DMS79 (cell line): Measurements from ENCODE around the gene PHLDA3.

Source experiments
- DNase-seq: peaks from one replicate; lab custom pipeline; 2025; lab: John Stamatoyannopoulos, UW

PHLDA3 gene

GRCh38 chr1:201461645-201462441 is 7.1 kb downstream of the PHLDA3 start:
- no peak for DNase-seq

- DNase-seq: no peak
Observed at GRCh38 chr1:201460814-201461644, 8.0 kb downstream of the PHLDA3 start.

GRCh38 chr1:201459775-201460174 is 9.2 kb downstream of the PHLDA3 start:
- no peak for DNase-seq

GRCh38 chr1:201459052-201459451 is 9.9 kb downstream of the PHLDA3 start:
- DNase-seq: no peak

GRCh38 chr1:201457508-201457960 is 11.5 kb downstream of the PHLDA3 start:
- DNase-seq: no peak

- no peak for DNase-seq
Observed at GRCh38 chr1:201456499-201457309, 12.3 kb downstream of the PHLDA3 start.

GRCh38 chr1:201455098-201455497 is 13.9 kb downstream of the PHLDA3 start:
- no peak for DNase-seq

- no peak for DNase-seq
Observed at GRCh38 chr1:201454608-201455007, 14.4 kb downstream of the PHLDA3 start.

- no peak for DNase-seq
Observed at GRCh38 chr1:201452866-201453265, 16.1 kb downstream of the PHLDA3 start.

- DNase-seq: no peak
Observed at GRCh38 chr1:201450721-201451291, 18.2 kb downstream of the PHLDA3 start.

- DNase-seq: no peak
Observed at GRCh38 chr1:201448990-201449389, 20.0 kb downstream of the PHLDA3 start.

- DNase-seq: no peak
Observed at GRCh38 chr1:201447903-201448871, 20.8 kb downstream of the PHLDA3 start.

GRCh38 chr1:201445310-201445709 is 23.7 kb downstream of the PHLDA3 start:
- DNase-seq: no peak

- DNase-seq: no peak
Observed at GRCh38 chr1:201444792-201445191, 24.2 kb downstream of the PHLDA3 start.

- DNase-seq: no peak
Observed at GRCh38 chr1:201443747-201444146, 25.2 kb downstream of the PHLDA3 start.

GRCh38 chr1:201436969-201437368 is 32.0 kb downstream of the PHLDA3 start:
- DNase-seq: no peak

GRCh38 chr1:201436393-201436792 is 32.6 kb downstream of the PHLDA3 start:
- no peak for DNase-seq

GRCh38 chr1:201434266-201434665 is 34.7 kb downstream of the PHLDA3 start:
- DNase-seq: no peak

- no peak for DNase-seq
Observed at GRCh38 chr1:201433609-201434008, 35.4 kb downstream of the PHLDA3 start.

- DNase-seq: no peak
Observed at GRCh38 chr1:201430776-201431175, 38.2 kb downstream of the PHLDA3 start.
